GM10847 (cell line): ENCODE results near the gene WSB2.

Source experiments
- POLR2A ChIP-seq: IDR thresholded peaks from 2 replicates; pipeline ENCODE4 v1.6.1; 2011; ENCODE audit not compliant: insufficient read length; ENCODE audit errors: extremely low read depth

WSB2 gene

GRCh38 chr12:118053071-118053985 lies 7.7 kb downstream of the WSB2 start:
- TF ChIP-seq POLR2A = no peak

DNA sequence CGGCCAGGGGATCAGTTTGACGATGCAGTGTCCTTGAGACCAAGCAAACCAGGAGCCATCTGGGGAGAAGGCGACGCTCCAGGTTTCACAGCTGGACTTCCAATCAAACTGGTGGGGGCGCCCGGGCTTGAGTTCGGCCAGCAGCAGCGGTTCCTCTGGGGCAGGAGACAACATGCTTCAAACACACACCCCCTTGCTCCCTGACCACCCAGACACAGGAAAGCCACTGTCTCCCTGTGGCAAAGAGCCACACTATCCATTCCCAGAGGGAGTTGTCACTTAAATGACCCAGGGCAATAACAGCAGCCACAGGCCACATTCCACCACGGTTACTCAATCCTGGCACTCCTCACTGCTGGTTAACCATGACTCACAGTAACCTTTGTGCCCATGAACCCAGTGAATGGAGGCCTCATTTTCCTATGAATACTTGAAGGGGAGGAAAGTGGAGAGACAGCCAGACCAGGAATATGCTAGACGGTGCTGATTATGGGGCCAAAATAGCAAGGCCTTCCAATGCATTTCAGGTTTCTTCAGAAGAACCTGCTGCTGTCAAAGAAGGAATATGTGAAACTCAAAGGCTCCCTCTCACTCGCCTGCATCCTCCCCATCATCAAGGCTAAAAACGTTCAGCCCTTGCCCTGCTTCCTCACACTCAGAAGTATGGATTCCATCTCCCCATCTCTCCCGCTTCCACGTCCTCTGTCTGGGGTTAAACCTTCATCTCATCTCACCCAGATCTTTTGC lies 8.5 kb downstream of the WSB2 start:
- no peak for TF ChIP-seq POLR2A

DNA sequence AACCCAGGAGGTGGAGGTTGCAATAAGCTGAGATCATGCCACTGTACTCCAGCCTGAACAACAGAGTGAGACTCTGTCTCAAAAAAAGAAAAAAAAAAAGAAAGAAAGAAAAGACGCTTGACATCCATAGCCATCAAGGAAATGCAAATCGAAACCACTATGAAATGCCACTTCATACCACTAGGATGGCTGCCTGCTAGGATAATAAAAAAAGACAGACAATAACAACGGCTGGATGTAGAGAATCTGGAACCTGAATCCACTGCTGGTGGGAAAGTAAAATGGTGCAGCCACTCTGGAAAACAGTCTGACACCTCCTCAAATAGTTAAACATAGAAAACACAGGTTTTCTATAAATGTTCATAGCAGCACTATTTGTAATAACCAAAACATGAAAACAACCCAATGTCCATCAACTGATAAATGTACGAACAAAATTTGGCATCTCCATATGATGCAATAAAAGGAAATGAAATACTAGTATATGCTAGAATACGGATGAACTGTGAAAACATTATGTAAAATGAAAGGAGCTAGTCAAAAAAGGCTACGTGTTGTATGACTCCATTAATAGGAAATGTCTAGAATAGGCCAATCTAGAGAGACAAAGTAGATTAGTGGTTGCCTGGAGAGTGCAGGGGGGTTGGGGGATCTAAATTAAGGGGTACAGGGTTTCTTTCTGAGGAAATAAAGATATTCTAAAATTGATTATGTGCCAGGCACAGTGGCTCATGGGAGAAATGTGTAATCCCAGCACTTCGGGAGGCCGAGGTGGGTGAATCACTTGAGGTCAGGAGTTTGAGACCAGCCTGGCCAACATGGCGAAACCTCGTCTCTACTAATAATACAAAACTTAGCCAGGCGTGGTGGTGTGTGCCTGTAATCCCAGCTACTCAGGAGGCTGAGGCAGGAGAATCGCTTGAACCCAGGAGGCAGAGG lies 9.7 kb downstream of the WSB2 start:
- TF ChIP-seq POLR2A = no peak

DNA sequence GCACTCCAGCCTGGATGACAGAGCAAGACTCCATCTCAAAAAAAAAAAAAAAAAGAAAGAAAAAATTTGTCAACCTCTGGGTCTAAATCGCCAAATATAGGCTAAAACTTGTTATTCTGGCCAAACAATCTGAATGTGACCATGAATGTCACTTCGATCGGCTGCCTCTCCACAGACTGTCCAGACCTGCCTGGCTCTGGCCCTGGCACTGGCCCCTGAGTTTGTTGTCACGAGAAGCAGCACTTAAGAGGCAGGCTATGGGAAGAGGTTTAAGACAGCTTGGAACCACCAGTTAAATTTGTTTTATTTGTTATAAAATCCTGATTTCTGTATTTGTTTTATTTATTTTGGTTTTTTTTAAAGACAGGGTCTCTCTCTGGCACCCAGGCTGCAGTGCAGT lies 14.5 kb downstream of the WSB2 start:
- TF ChIP-seq POLR2A = no peak

DNA sequence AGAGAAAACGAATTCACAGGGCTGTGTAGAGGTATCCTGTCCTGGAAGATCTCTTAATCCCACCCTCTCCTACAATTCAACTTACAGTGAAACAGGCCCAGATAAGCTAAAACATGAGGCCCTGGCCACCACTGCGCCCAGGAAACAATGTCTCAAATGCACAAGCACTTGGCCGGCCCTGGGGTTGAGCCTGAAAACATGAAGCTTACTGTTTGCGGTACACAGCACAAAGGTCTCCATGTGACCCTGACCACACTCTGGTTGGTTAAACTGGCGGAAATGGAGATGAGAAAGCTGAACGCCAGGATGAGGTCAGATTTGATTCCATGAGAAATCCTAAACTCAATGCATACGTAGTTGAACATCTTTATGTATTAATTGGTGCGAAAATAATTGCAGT lies 16.4 kb downstream of the WSB2 start:
- TF ChIP-seq POLR2A = no peak

- no peak for TF ChIP-seq POLR2A
Observed at GRCh38 chr12:118044075-118044474, 16.9 kb downstream of the WSB2 start.

DNA sequence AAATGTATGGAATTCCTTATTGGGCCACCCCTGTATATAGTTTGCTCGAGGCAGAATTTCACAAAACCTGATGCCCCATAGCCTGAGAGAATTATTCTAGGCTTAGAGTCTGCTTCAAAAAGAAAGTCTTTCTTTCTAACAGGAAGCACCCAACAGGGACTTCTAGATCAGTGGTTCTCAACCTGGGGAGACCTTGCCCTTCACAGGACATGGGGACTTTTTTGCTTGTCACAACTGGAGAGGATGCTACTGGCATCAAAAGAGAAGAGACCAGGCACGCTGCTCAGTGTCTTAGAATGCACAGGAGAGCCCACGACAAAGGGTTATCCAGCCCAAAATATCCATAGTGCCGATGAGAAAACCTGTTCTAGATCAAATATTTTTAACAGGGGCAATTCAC lies 18.9 kb downstream of the WSB2 start:
- no peak for TF ChIP-seq POLR2A

- TF ChIP-seq POLR2A = no peak
Observed at GRCh38 chr12:118038137-118038536, 22.8 kb downstream of the WSB2 start.

DNA sequence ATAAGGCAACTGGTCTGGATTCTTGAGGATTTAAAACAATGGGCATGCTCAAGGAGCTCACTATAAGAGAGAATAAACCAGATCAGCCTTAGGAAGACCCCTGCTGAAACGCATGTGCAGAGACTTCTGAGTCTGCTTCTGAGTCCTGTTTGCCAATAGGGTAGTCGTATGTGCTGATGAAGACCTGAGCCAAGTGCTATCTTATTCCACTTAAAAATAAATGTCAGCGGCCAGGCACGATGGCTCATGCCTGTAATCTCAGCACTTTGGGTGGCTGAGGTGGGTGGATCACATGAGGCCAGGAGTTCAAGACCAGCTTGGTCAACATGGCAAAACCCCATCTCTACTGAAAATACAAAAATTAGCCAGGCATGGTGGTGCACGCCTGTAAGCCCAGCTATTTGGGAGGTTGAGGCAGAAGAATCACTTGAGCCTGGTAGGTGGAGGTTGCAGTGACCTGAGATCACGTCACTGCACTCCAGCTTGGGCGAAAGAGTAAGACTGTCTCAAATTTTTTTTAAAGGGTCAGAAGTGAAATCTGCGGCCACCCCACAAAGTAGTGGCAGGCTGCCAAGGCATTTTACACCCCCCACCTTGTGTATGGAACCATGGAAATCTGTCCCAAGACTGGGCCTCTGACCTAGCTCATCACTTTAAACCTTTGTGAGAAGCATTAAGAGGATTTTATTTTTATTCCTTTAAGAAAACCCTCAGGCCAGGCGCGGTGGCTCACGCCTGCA lies 24.1 kb downstream of the WSB2 start:
- no peak for TF ChIP-seq POLR2A

DNA sequence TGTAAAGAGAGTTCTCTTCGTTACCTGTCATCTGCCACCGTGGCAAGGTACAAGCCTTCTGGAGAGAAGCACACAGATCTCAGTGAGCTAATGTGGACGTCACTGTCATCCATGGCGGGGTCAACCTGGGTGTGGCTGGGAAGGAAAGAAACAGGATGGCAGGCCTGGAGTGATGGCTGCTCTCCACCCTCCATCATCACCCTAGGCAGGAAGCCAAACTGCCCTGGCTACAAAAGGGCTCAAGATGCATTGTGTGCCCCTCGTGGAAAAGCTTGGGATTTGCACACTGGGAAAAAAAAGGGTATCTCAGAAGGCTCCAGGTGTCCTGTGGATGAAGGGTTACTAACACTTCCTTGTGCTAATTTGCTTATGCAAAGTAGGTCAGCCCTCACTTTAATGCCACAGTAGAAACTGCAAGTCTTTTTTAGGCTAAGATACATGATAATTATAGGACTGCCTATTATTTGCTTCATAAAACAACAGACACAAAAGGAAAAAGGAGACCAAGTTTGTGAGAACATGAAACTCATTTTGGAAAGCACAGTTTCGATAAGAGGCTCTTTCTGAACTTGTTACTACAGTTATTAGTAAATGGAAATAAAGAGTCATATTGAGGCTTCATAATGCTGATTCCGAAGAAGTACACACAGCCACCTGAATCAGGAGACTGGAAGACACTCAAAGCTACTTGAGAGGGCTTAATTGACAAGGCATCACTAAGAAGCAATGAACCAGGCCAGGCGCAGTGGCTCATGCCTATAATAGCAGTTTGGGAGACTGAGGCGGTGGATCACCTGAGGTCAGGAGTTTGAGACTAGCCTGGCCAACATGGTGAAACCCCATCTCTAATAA lies 25.6 kb downstream of the WSB2 start:
- no peak for TF ChIP-seq POLR2A

- no peak for TF ChIP-seq POLR2A
Observed at GRCh38 chr12:118034429-118035189, 26.4 kb downstream of the WSB2 start.

GRCh38 chr12:118033902-118034301 lies 27.1 kb downstream of the WSB2 start:
- TF ChIP-seq POLR2A = no peak

DNA sequence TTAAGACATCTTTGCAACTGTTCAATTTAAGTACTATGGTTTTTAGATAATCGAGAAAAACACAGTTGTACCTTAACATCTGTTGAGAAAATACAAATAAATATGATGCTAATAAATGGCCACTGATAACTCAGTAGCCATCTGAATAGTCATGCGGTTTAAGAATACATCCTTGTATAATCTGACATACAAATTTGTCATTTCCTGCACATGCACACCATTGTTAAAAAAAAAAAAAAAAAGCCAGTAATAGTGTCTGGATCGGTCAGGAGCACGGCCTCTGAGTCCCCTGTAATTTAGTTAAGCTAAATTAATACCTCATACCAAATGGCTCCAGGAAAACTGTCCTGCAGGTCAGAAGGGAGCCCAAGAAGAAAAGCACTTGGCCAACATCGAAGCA lies 27.7 kb downstream of the WSB2 start:
- no peak for TF ChIP-seq POLR2A

DNA sequence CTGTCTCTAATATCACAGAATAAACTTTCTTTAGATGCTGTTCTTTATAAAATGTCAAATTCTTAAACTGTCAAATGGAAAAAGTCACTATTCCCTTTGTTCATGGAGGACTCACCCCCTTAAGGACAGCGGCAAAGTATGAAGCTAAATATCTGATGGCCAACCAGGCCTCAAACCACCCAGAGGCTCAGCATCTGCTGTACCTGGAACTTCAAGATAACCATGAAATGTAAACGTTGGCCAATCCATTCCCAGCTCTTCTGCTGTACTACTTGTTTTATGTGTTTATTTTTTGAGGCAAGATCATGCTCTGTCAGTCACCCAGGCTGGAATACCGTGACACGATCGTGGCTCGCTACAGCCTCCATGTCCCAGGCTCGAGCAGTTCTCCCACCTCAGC lies 28.8 kb downstream of the WSB2 start:
- no peak for TF ChIP-seq POLR2A
